Small intestine (tissue), 7 donors: ENCODE results near the gene PIGS. TPM values are rescaled to one million over a fixed set of nuclear protein-coding genes. Genes with fewer than 3 reads are reported as not detected.
A peak's percentile ranks its signal among the peaks of the same experiment; 100 is the strongest.

Experiments
- DNase-seq, 2 donors: peaks; one replicate each; pipeline versions ENCODE4 v3.0.0 to v3.0.0-alpha.2; 2013
- FAIRE-seq: peaks from 2 replicates; lab custom pipeline; 2012; peaks lifted over from hg19 to GRCh38; lab: Jason Lieb, UNC
- H3K27ac ChIP-seq, 3 donors: one replicate each; pipeline ENCODE4 v1.5.1; 2013; ENCODE audit warnings: low read length in 2 of 3, mild to moderate bottlenecking in 2 of 3, control low read depth in 1 of 3, inconsistent platforms in 1 of 3, low read depth in 1 of 3, moderate library complexity in 1 of 3
- H3K27me3 ChIP-seq, 3 donors: one replicate each; pipeline ENCODE4 v1.6.1; 2013; ENCODE audit warnings: low read length in 3 of 3, inconsistent platforms in 1 of 3; ENCODE audit not compliant: control insufficient read depth in 3 of 3, insufficient read depth in 3 of 3
- H3K36me3 ChIP-seq, 3 donors: one replicate each; pipeline ENCODE4 v1.6.1; 2013; ENCODE audit warnings: low read length in 3 of 3, inconsistent platforms in 1 of 3, low read depth in 1 of 3, mild to moderate bottlenecking in 1 of 3, moderate library complexity in 1 of 3; ENCODE audit not compliant: control insufficient read depth in 3 of 3, insufficient read depth in 2 of 3
- H3K4me1 ChIP-seq, 3 donors: one replicate each; pipeline ENCODE4 v1.6.1; 2013; ENCODE audit warnings: low read length in 2 of 3, inconsistent platforms in 1 of 3, low read depth in 1 of 3, mild to moderate bottlenecking in 1 of 3, moderate library complexity in 1 of 3; ENCODE audit not compliant: control insufficient read depth in 3 of 3, insufficient read depth in 2 of 3
- H3K4me3 ChIP-seq, 3 donors: one replicate each; pipeline ENCODE4 v1.5.1; 2013; ENCODE audit warnings: low read length in 3 of 3, control low read depth in 1 of 3, inconsistent platforms in 1 of 3, low read depth in 1 of 3, mild to moderate bottlenecking in 1 of 3, moderate library complexity in 1 of 3
- H3K9me3 ChIP-seq, 2 donors: one replicate each; pipeline ENCODE4 v1.6.1; 2013; ENCODE audit warnings: low read depth in 1 of 2, low read length in 1 of 2; ENCODE audit not compliant: control insufficient read depth in 2 of 2, insufficient read depth in 1 of 2
- WGBS, 3 donors: extraction: QIAGEN DNeasy Blood & Tissue Kit; methylation state at CpG; one replicate each; pipeline ENCODE4 v1.1.7; 2013; 5-methylcytosine and 5-hydroxymethylcytosine counted together
- polyA plus RNA-seq, 4 donors: library from polyadenylated mRNA; stranded (reverse) in 3 of 4; unstranded in 1 of 4; fragments of 200-250 nt in 3 of 4; fragments of 120-200 nt in 1 of 4; gene quantifications; one replicate each; pipeline versions ENCODE4 v1.2.1 to v1.2.3, GENCODE V29; 2013
- donor health status: healthy with polysubstance abuse.
- donor health status: control.
- donor health status: control.
- donor health status: Bipolar disorder and iron deficiency.
- donor health status: healthy.

Gene PIGS
- polyA plus RNA-seq, 4 donors: 24.8 to 131 (median 39.8) TPM

DNA sequence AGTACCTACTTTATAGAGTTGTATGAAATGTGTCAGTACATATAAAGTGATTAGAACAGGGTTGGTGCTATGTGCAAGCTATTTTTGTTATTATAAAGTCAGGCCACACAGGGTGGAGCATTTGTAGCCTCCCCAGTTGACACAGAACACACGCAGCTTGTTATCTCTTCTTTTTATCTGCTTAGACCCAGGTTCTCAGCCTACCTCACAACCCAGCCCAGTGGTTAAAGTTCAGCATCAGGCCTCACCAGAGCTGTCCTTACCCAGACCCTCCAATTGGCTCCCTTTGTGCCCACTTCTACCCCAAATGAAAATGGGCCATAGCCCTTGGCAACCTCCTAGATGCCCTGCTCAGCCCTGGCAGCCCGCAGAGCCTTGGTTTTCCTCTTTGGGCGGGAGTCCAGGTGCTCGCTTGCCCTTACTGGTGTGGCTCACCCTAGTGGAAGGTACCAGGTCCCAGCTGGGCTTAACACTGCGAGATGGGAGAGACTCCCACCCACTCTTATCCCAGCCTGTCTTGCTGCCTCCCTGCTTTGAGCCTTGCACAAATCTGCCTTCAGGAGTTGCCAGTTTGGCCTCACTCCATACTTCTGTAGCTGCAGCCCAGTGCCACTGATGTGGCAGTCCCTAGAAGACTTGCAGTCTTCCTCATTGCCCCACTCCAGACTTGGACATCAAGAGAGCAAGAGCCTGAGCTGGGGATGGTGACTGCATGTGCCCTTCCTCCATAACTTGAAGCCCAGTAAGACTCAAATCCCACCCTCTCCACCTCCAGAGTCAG is 1.1 kb upstream of the PIGS start:
- Histone ChIP-seq H3K36me3 (peaks cover 0 to 15% (median 0%) of the 10 kb centered on the region in 3 donors), H3K4me1 (peaks cover 3 to 16% (median 4%) of the 10 kb centered on the region in 3 donors), H3K27ac (peak overlapping the region in 1 of 3 donors; percentile 72), H3K9me3 (no peaks in the 10 kb centered on the region), H3K27me3 (no peaks in the 10 kb centered on the region), H3K4me3 (peak overlapping the region in 1 of 3 donors; percentile 82)
- peak; percentile 42 to 76 for DNase-seq
- FAIRE-seq: no peak
- WGBS, 3 donors: 28 to 69% (median 49%) methylated on average over 5 of the region's 5 CpGs

DNA sequence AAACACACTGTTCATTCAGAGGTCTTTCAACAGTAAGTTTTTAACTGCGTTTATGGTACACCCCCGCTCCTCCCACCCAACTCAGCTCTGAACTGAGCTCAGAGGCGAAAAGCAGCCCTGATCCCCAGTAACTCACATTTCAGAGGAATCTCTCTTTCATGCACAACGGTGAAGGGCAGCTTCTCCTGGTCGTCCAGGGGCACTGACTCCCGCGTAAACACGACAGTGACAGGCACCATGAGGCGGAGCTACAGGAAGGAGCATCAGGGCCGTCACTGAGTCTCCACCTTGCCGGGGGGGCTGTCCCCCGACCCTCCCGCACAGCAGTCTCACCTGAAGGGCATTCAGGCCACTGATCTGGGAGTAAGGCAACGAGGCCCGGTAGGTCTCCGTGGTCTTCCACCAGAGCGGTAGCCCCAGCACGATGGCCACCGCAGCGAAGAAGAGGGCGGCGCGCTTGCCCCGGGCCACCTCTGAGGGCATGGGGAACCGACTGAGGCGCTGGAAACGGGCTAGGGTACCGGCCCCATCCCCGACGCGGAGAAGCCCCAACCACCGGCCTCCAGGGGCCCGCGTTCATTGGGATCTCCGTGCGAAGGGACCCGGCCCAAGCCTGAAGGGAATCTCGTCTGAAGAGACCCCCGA is 486 bp downstream of the PIGS start:
- Histone ChIP-seq H3K36me3 (peaks cover 0 to 16% (median 6%) of the 10 kb centered on the region in 3 donors), H3K27ac (peak overlapping the region; percentile 57 to 76 (median 73)), H3K9me3 (no peaks in the 10 kb centered on the region), H3K4me1 (peaks cover 3 to 12% (median 4%) of the 10 kb centered on the region in 3 donors), H3K27me3 (no peaks in the 10 kb centered on the region), H3K4me3 (peak overlapping the region; percentile 82 to 98 (median 84))
- WGBS, 3 donors: 1% methylated on average over 33 to 39 of the region's 39 CpGs
- FAIRE-seq (no peak), DNase-seq (peak; percentile 43 to 60)

DNA sequence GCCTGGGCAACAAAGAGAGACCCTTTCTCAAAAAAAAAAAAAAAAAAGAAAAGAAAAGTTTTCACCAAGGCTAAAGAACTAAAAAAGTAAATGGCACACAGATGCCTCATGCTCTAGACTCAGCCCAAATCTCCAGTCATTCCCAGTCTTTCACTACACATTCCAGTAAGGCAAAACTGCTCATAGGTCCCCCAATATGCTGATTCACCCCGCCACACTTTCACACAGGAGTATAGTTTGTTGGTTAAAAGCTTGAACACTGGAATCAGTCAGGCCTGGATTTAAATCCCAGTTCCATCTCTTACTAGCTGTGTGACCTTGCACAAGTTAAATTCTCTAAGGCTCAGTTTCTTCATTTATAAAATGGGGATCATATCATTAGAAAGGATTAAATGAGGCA is 1.9 kb downstream of the PIGS start:
- no peak overlapping the region for H3K4me3 ChIP-seq
- WGBS, 3 donors: 96 to 98% (median 96%) methylated on average over 1 of the region's 1 CpG
- no peak for FAIRE-seq
- peaks cover 3 to 12% (median 4%) of the 10 kb centered on the region in 3 donors for H3K4me1 ChIP-seq
- H3K27ac ChIP-seq: no peak overlapping the region
- H3K36me3 ChIP-seq: peaks cover 0 to 21% (median 6%) of the 10 kb centered on the region in 3 donors
- H3K27me3 ChIP-seq: no peaks in the 10 kb centered on the region
- DNase-seq: no peak
- H3K9me3 ChIP-seq: no peaks in the 10 kb centered on the region

DNA sequence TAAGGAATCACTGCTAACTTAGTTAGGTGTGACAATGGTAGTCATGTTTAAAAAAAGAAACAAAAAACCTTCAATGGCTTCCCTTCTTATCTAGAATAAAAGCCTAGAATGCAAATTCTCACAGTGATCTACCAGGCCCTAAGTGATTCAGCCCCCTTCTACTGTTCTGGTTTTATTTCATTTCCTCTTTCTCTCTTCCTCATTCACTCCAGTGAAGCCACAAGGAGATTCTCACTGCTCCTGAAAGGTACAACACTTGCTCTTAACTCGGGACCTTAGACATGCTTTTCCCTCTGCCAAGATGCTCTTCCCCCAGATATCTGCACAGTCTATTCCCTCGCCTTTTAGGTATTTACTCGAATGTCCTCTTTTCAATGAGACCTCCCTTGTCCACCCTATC is 3.7 kb downstream of the PIGS start:
- no peak overlapping the region for H3K4me3 ChIP-seq
- H3K36me3 ChIP-seq: peaks cover 0 to 30% (median 13%) of the 10 kb centered on the region in 3 donors
- no peak for DNase-seq
- H3K9me3 ChIP-seq: no peaks in the 10 kb centered on the region
- peaks cover 1 to 9% (median 4%) of the 10 kb centered on the region in 3 donors for H3K4me1 ChIP-seq
- WGBS, 3 donors: 78 to 85% (median 81%) methylated on average over 3 of the region's 3 CpGs
- no peak for FAIRE-seq
- H3K27me3 ChIP-seq: no peaks in the 10 kb centered on the region
- no peak overlapping the region for H3K27ac ChIP-seq

DNA sequence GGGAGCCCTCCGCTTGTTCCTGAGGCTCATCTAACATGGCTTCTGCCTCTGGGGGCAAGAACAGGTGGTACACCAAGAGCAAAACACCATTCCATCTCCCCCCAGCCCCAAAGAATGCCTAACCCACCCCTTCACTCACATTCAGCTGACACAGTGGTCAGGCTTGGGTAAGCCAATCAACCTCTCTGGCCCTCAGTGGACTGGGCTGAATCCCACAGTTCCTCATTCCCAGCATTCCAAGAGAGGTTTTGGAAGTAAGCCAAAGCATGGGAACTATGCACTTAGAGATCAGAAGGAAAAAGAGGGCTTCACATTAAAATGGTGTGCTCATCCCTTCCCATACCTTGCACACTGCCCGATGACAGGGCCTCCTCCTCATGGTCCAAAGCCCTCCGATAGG is 7.8 kb downstream of the PIGS start:
- Histone ChIP-seq H3K9me3 (no peaks in the 10 kb centered on the region), H3K4me1 (no peaks in the 10 kb centered on the region), H3K36me3 (peaks cover 9 to 52% (median 22%) of the 10 kb centered on the region in 3 donors), H3K27me3 (no peaks in the 10 kb centered on the region), H3K4me3 (no peak overlapping the region), H3K27ac (no peak overlapping the region)
- FAIRE-seq (no peak), DNase-seq (no peak)
- 90 to 100% (median 92%) methylated on average over 3 of the region's 3 CpGs for WGBS, 3 donors

DNA sequence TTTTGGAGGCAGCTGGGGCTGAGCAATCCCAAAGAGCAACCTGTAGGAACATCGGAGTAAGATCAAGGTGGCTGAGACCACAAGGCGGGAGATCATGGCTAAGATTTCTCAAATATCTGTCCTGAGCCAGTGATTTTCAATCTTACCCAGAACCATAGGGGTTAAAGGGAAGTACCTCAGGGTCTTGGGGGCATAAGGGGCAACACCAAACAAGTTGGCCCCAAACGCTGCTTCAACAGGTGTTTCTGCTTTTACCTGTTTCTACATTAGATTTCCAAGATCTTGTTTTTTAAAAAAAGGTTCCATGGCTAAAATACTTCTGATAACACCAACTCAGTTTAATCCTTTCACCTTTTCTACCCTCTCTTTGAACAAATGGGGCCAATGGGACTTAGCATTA is 16.3 kb downstream of the PIGS start:
- H3K4me3 ChIP-seq: no peak overlapping the region
- peaks cover 3 to 57% (median 15%) of the 10 kb centered on the region in 3 donors for H3K36me3 ChIP-seq
- no peak for FAIRE-seq
- H3K9me3 ChIP-seq: no peaks in the 10 kb centered on the region
- no peak for DNase-seq
- no peak overlapping the region for H3K27ac ChIP-seq
- H3K27me3 ChIP-seq: no peaks in the 10 kb centered on the region
- H3K4me1 ChIP-seq: peaks cover 0 to 35% (median 0%) of the 10 kb centered on the region in 3 donors
- 96 to 100% (median 99%) methylated on average over 3 of the region's 3 CpGs for WGBS, 3 donors

DNA sequence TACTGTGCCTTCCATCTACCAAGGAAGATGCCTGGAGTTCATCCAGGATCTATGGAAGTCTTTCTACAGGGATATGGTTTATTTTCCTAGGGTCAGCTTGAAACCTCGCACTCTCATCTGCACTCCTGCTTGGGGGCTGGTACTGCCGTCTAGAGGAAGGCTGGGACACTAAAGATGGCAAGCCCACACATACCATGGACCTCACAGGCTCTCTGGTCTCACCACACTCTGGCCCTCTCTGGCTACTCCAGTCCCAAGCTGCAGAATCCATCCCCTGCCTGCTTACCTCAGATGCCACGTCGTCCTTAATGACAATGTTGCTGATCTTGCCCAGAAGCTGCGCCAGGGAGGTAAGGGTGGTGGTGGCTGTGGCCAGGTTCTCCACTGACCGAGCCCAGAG is 16.8 kb downstream of the PIGS start:
- peaks cover 0 to 39% (median 0%) of the 10 kb centered on the region in 3 donors for H3K4me1 ChIP-seq
- no peaks in the 10 kb centered on the region for H3K9me3 ChIP-seq
- no peak overlapping the region for H3K27ac ChIP-seq
- DNase-seq (peak in 1 of 2 donors; percentile 13), FAIRE-seq (no peak)
- no peaks in the 10 kb centered on the region for H3K27me3 ChIP-seq
- 82 to 93% (median 82%) methylated on average over 6 of the region's 6 CpGs for WGBS, 3 donors
- H3K4me3 ChIP-seq: no peak overlapping the region
- H3K36me3 ChIP-seq: peaks cover 0 to 56% (median 15%) of the 10 kb centered on the region in 3 donors

DNA sequence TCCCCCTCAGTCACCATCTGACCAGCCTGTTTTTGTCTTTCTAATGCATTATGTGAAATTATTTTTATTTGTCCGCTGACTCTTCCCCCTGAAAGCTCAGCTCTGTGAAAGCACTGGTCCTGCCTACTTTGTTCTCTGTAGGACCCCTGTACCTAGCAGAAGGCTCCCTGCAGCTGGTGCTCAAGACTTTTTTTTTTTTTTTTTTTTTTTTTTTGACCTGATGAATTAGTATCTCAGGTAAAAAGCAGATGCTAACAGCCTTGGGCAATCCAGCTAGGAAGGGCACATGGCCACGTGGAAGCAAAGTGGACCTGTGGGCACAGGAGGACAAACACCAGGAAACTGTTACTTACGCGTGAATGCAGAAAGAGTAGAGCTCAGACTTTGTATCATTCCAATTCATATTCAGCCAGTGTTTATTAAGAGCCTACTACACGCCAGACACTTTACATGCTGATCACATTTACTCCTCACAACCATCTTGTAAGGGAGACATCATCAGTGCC is 18.3 kb downstream of the PIGS start:
- WGBS, 3 donors: 85 to 93% (median 91%) methylated on average over 5 of the region's 5 CpGs
- H3K36me3 ChIP-seq: peaks cover 0 to 60% (median 14%) of the 10 kb centered on the region in 3 donors
- peaks cover 0 to 46% (median 0%) of the 10 kb centered on the region in 3 donors for H3K4me1 ChIP-seq
- H3K27ac ChIP-seq: peak overlapping the region in 1 of 3 donors; percentile 68
- no peaks in the 10 kb centered on the region for H3K27me3 ChIP-seq
- no peak for DNase-seq
- no peaks in the 10 kb centered on the region for H3K9me3 ChIP-seq
- peak overlapping the region in 1 of 3 donors; percentile 30 for H3K4me3 ChIP-seq
- no peak for FAIRE-seq
